PC-3 (cell line): ENCODE data around the gene EYS. TPM values are rescaled to one million over a fixed set of nuclear protein-coding genes. Genes with fewer than 3 reads are reported as not detected.

ENCODE experiments used
- ATAC-seq: fragments of 200-7000 bp; cut with Tn5 transposase; 2 replicates; pipeline ENCODE4 v1.9.1; 2020; ENCODE audit warnings: mild to moderate bottlenecking, moderate library complexity
- BruUV-seq: library from RNA; stranded (reverse); fragments of 400-500 nt; replicated peaks from 2 replicates; lab custom pipeline; 2021; lab: Mats Ljungman, UMichigan
- CTCF ChIA-PET: fragments of 300-600 bp; sonication (Branson Sonifier 250); formaldehyde crosslinking; loops from one replicate; lab custom pipeline; 2022; ENCODE audit warnings: antibody characterized with exemption; lab: Charles Lee
- POLR2A ChIA-PET: fragments of 300-600 bp; sonication (Branson Sonifier 250); formaldehyde crosslinking; loops from one replicate; lab custom pipeline; 2022; ENCODE audit warnings: antibody characterized with exemption; ENCODE audit not compliant: unreplicated experiment; lab: Charles Lee
- DNase-seq: peaks from one replicate; pipeline ENCODE4 v3.0.0-alpha.2; 2015
- H2AFZ ChIP-seq: fragments of 300-600 bp; sonication (generic); 2 replicates; pipeline ENCODE4 v1.6.0; 2016; ENCODE audit warnings: antibody characterized with exemption, low read length
- H3F3A ChIP-seq: fragments of 300-600 bp; sonication (generic); one replicate; pipeline ENCODE4 v1.6.0; 2017; ENCODE audit warnings: antibody characterized with exemption, low read length, control low read depth, mild to moderate bottlenecking; ENCODE audit not compliant: unreplicated experiment
- H3K27ac ChIP-seq: fragments of 300-600 bp; sonication (generic); 2 replicates; pipeline ENCODE4 v1.5.1; 2016; ENCODE audit warnings: mild to moderate bottlenecking, low read length
- H3K27me3 ChIP-seq: fragments of 300-600 bp; sonication (generic); 2 replicates; pipeline ENCODE4 v1.6.1; 2016; ENCODE audit warnings: low read length, mixed read lengths
- H3K36me3 ChIP-seq: fragments of 300-600 bp; sonication (generic); 2 replicates; pipeline ENCODE4 v1.6.1; 2016; ENCODE audit warnings: low read depth, mixed run types, low read length, mixed read lengths
- H3K4me1 ChIP-seq: fragments of 300-600 bp; sonication (generic); 2 replicates; pipeline ENCODE4 v1.5.1; 2016; ENCODE audit warnings: low read length; ENCODE audit not compliant: insufficient read depth
- H3K4me2 ChIP-seq: fragments of 300-600 bp; sonication (generic); 2 replicates; pipeline ENCODE4 v1.6.0; 2016; ENCODE audit warnings: low read length
- H3K4me3 ChIP-seq: fragments of 300-600 bp; sonication (generic); 2 replicates; pipeline ENCODE4 v1.5.1; 2016; ENCODE audit warnings: mild to moderate bottlenecking, low read length, mixed read lengths
- H3K79me2 ChIP-seq: fragments of 300-600 bp; sonication (generic); 2 replicates; pipeline ENCODE4 v1.6.1; 2017; ENCODE audit warnings: low read length, mixed read lengths
- H3K9ac ChIP-seq: fragments of 300-600 bp; sonication (generic); 2 replicates; pipeline ENCODE4 v1.6.0; 2016; ENCODE audit warnings: mild to moderate bottlenecking, low read length
- H3K9me2 ChIP-seq: fragments of 300-600 bp; sonication (generic); replicated peaks from 2 replicates; pipeline ENCODE4 v1.6.1; 2016; ENCODE audit warnings: mixed run types, low read length, mixed read lengths
- H3K9me3 ChIP-seq: fragments of 300-600 bp; sonication (generic); 2 replicates; pipeline ENCODE4 v1.6.1; 2016; ENCODE audit warnings: low read length, mixed read lengths
- H4K20me1 ChIP-seq: fragments of 300-600 bp; sonication (generic); 2 replicates; pipeline ENCODE4 v1.6.1; 2016; ENCODE audit warnings: low read length, mixed read lengths
- EZH2 ChIP-seq: fragments of 300-600 bp; sonication (generic); IDR thresholded peaks from one replicate; pipeline ENCODE4 v1.6.1; 2017; ENCODE audit warnings: antibody characterized with exemption, mild to moderate bottlenecking, low read length; ENCODE audit not compliant: unreplicated experiment
- EZH2phosphoT487 ChIP-seq: fragments of 300-600 bp; sonication (generic); IDR thresholded peaks from 2 replicates; pipeline ENCODE4 v1.6.1; 2018; ENCODE audit warnings: mild to moderate bottlenecking, antibody characterized with exemption, low read length, borderline replicate concordance
- intact Hi-C: fragments of 100-400 bp; cut with micrococcal nuclease; formaldehyde crosslinking; loops from 2 replicates; pipeline ENCODE4 v1.9.0; 2023
- total RNA-seq: library from RNA; depleted of rRNA; stranded (reverse); fragments of >200 nt; gene quantifications from 2 replicates; pipeline ENCODE4 v1.2.3, GENCODE V29; 2014
- TF ChIP-seq, protein P1 (sequence below): fragments of 300-600 bp; sonication (generic); conservative IDR thresholded peaks from 2 replicates; pipeline ENCODE4 v1.5.1; 2017; ENCODE audit warnings: antibody characterized with exemption, low read depth, mild to moderate bottlenecking, low read length

The EYS gene
- total RNA-seq, 1 experiment from 2014 or later = 0.07 TPM

DNA sequence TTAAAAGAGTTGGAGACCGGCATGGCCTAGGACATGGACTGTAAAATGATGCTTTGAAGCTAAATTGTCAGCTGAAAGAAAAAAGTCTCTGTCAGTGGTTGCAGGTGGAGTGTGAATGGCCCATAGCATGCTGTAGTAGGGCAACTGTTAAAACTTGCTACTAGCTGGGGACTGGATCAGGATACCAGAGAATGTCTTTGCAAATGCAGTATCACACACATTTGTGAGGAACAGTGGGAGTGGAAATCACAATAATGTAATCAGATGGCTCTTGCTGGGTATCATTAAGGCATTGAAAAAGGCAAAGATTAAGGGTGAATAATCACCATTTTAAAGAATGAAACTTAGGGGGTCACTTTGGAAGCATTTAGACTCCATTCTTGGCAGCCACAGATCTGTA is 737.9 kb downstream of the EYS start:
- no peak for DNase-seq
- Histone ChIP-seq H3F3A (no peaks in the 10 kb centered on the region), H3K4me3 (no peak overlapping the region), H3K4me1 (no peaks in the 10 kb centered on the region), H3K4me2 (no peak overlapping the region), H3K79me2 (no peaks in the 10 kb centered on the region), H3K36me3 (no peaks in the 10 kb centered on the region), H4K20me1 (no peaks in the 10 kb centered on the region), H3K9ac (no peak overlapping the region), H3K9me3 (no peaks in the 10 kb centered on the region), H3K9me2 (no peaks in the 10 kb centered on the region), H3K27me3 (no peaks in the 10 kb centered on the region), H2AFZ (no peak overlapping the region), H3K27ac (no peak overlapping the region)
- TF ChIP-seq, protein P1, sequence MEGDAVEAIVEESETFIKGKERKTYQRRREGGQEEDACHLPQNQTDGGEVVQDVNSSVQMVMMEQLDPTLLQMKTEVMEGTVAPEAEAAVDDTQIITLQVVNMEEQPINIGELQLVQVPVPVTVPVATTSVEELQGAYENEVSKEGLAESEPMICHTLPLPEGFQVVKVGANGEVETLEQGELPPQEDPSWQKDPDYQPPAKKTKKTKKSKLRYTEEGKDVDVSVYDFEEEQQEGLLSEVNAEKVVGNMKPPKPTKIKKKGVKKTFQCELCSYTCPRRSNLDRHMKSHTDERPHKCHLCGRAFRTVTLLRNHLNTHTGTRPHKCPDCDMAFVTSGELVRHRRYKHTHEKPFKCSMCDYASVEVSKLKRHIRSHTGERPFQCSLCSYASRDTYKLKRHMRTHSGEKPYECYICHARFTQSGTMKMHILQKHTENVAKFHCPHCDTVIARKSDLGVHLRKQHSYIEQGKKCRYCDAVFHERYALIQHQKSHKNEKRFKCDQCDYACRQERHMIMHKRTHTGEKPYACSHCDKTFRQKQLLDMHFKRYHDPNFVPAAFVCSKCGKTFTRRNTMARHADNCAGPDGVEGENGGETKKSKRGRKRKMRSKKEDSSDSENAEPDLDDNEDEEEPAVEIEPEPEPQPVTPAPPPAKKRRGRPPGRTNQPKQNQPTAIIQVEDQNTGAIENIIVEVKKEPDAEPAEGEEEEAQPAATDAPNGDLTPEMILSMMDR = no peak
- TF ChIP-seq EZH2 (no peak), EZH2phosphoT487 (no peak)
- no peak for ATAC-seq
- intact Hi-C loops = no loop called here
- POLR2A ChIA-PET = no interaction called here
- CTCF ChIA-PET = no interaction called here
- no TSS peak for BruUV-seq

DNA sequence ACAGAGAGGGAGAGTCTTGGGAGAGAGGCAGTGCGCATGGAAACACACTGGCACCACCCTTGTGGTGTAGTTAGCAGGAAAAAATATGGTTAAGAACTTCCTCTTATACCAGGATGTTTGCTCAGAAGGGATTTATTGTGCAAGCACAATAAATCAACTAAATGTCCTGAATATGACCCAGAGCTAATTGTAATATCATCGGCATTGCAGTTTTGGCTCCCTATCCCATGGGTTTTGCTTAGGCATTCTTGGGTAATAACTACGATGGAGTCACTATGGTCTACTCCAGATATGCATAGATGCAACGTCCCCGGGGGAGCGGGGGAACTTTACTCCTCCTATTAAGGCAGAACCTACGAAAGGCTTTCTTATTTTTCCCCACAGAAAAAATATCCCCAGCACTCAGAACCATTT is 751.6 kb downstream of the EYS start:
- Histone ChIP-seq H3K9ac (no peak overlapping the region), H3K4me2 (no peak overlapping the region), H3K27me3 (no peaks in the 10 kb centered on the region), H3K36me3 (no peaks in the 10 kb centered on the region), H3K4me1 (no peaks in the 10 kb centered on the region), H3K9me2 (no peaks in the 10 kb centered on the region), H3F3A (no peaks in the 10 kb centered on the region), H2AFZ (no peak overlapping the region), H3K9me3 (no peaks in the 10 kb centered on the region), H3K4me3 (no peak overlapping the region), H3K27ac (no peak overlapping the region), H4K20me1 (no peaks in the 10 kb centered on the region), H3K79me2 (no peaks in the 10 kb centered on the region)
- TF ChIP-seq EZH2 = no peak
- TF ChIP-seq, protein P1 = no peak
- no peak for TF ChIP-seq EZH2phosphoT487
- ATAC-seq (peak; percentile 27; the same call in 1 of the 2 replicates), DNase-seq (peak; percentile 18)
- no TSS peak for BruUV-seq
- intact Hi-C loops = no loop called here
- CTCF ChIA-PET = no interaction called here
- POLR2A ChIA-PET = no interaction called here

DNA sequence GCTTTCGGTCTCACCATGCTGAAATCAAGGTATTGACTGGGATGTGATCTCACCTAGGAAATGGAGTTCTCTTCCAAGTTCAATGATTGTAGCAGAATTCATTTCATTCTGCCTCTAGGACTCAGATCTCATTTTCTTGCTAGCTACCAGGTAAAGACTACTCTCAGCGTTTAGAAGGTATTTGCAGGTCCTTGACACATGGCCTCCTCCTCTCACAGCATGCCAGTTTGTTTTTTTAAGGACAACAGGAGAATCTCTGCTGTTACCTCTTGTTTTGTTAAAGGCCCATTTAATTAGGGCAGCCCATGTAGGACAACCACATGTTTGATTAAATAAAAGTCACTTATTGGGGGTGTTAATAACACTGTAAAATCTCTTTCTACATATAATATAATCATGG is 757.8 kb downstream of the EYS start:
- Histone ChIP-seq H2AFZ (no peak overlapping the region), H3K9ac (no peak overlapping the region), H4K20me1 (no peaks in the 10 kb centered on the region), H3K27ac (no peak overlapping the region), H3K27me3 (no peaks in the 10 kb centered on the region), H3K9me3 (no peaks in the 10 kb centered on the region), H3K9me2 (no peaks in the 10 kb centered on the region), H3K4me1 (no peaks in the 10 kb centered on the region), H3K79me2 (no peaks in the 10 kb centered on the region), H3K4me2 (no peak overlapping the region), H3K36me3 (no peaks in the 10 kb centered on the region), H3K4me3 (no peak overlapping the region), H3F3A (no peaks in the 10 kb centered on the region)
- BruUV-seq = no TSS peak
- ChIA-PET CTCF (no interaction called here), POLR2A (no interaction called here)
- intact Hi-C loops = no loop called here
- TF ChIP-seq, protein P1 = no peak
- TF ChIP-seq EZH2phosphoT487 = no peak
- TF ChIP-seq EZH2 = no peak
- ATAC-seq (no peak), DNase-seq (no peak)
